HepG2 (cell line): Measurements from ENCODE around the gene GAL3ST3. TPM values are rescaled to one million over a fixed set of nuclear protein-coding genes. Genes with fewer than 3 reads are reported as not detected.
A peak's percentile ranks its signal among the peaks of the same experiment; 100 is the strongest.

Experiments
- AHR ChIP-seq: IDR thresholded peaks from 2 replicates; pipeline ENCODE4 v1.6.1; 2018; ENCODE audit warnings: missing genetic modification reagents, missing compliant biosample characterization
- BCL6 ChIP-seq: IDR thresholded peaks from 2 replicates; pipeline ENCODE4 v1.6.1; 2016; ENCODE audit warnings: missing genetic modification reagents, missing compliant biosample characterization
- ETS1 ChIP-seq: sonication (generic); formaldehyde crosslinking; IDR thresholded peaks from 2 replicates; pipeline ENCODE4 v1.4.0; 2020; ENCODE audit warnings: missing genetic modification reagents
- FOXO4 ChIP-seq: sonication (generic); formaldehyde crosslinking; conservative IDR thresholded peaks from 2 replicates; pipeline ENCODE4 v1.8.1; 2023; ENCODE audit warnings: missing genetic modification reagents
- GATAD2A ChIP-seq: IDR thresholded peaks from 2 replicates; pipeline ENCODE4 v1.6.1; 2016
- PCBP2 ChIP-seq: fragments of 200-400 bp; formaldehyde crosslinking; optimal IDR thresholded peaks from 2 replicates; pipeline ENCODE3; 2018; ENCODE audit warnings: low read length, low read depth; ENCODE audit not compliant: poor library complexity, severe bottlenecking
- PRDM15 ChIP-seq: sonication (generic); formaldehyde crosslinking; IDR thresholded peaks from 2 replicates; pipeline ENCODE4 v1.4.0; 2020; ENCODE audit warnings: missing genetic modification reagents
- RORA ChIP-seq: sonication (generic); formaldehyde crosslinking; IDR thresholded peaks from 2 replicates; pipeline ENCODE4 v1.5.0; 2020; ENCODE audit warnings: mild to moderate bottlenecking, missing genetic modification reagents, moderate library complexity
- SIN3A ChIP-seq: IDR thresholded peaks from 2 replicates; pipeline ENCODE4 v1.6.1; 2011; ENCODE audit warnings: low read depth, mild to moderate bottlenecking, control low read depth, low read length, borderline replicate concordance
- SKI ChIP-seq: fragments of 450-650 bp; IDR thresholded peaks from one replicate; pipeline ENCODE4 v1.6.1; 2018; ENCODE audit warnings: mild to moderate bottlenecking; ENCODE audit not compliant: partially characterized antibody
- SP4 ChIP-seq: sonication (generic); formaldehyde crosslinking; IDR thresholded peaks from 2 replicates; pipeline ENCODE4 v1.8.1; 2023; ENCODE audit warnings: mild to moderate bottlenecking, missing genetic modification reagents
- TRIM22 ChIP-seq: fragments of 450-650 bp; IDR thresholded peaks from 2 replicates; pipeline ENCODE4 v1.6.1; 2017
- ZEB1 ChIP-seq: IDR thresholded peaks from 2 replicates; pipeline ENCODE4 v1.6.1; 2012; ENCODE audit warnings: mild to moderate bottlenecking, low read depth, inconsistent platforms; ENCODE audit not compliant: insufficient replicate concordance
- ZFP1 ChIP-seq: IDR thresholded peaks from 2 replicates; pipeline ENCODE4 v1.6.1; 2016
- ZHX2 ChIP-seq, 2 experiments: sonication (generic) in 1 of 2; formaldehyde crosslinking in 1 of 2; IDR thresholded peaks; 2 replicates each; pipeline versions ENCODE4 v1.6.1 to v1.9.0; 2014 to 2022; ENCODE audit warnings: antibody characterized with exemption in 1 of 2, borderline replicate concordance in 1 of 2, inconsistent platforms in 1 of 2, low read depth in 1 of 2, missing genetic modification reagents in 1 of 2
- ZNF629 ChIP-seq: sonication (generic); formaldehyde crosslinking; conservative IDR thresholded peaks from 2 replicates; pipeline ENCODE4 v1.5.0; 2020; ENCODE audit warnings: missing genetic modification reagents
- polyA plus RNA-seq, 8 experiments: library from polyadenylated mRNA; depleted of rRNA in 3 of 8; stranded (reverse) in 7 of 8; unstranded in 1 of 8; fragments of >200 nt; fragmentation: Illumina TruSeq in 4 of 8; extraction: Trizol in 4 of 8; gene quantifications; 2 replicates each; pipeline versions ENCODE4 v1.2.1 to v1.2.3, GENCODE V29; 2011 to 2016; ENCODE audit warnings: low read depth in 4 of 8, missing spikeins in 1 of 8, mixed read lengths in 1 of 8; ENCODE audit not compliant: insufficient read depth in 1 of 8
- total RNA-seq, 5 experiments: library from RNA; depleted of rRNA; stranded (reverse); fragments of >200 nt; fragmentation: Illumina TruSeq; extraction: Trizol; gene quantifications; 2 replicates each; pipeline ENCODE4 v1.2.3, GENCODE V29; 2016; ENCODE audit warnings: low read depth in 1 of 5

GAL3ST3 gene
- total and polyA plus RNA-seq, 2 of the 13 experiments (the other 11 are each of a cell fraction or from before 2014, with no cell fraction given): not detected

GRCh38 chr11:66001942-66002647 is 46.9 kb downstream of the GAL3ST3 start, which contains the start of the genes BANF1 and EIF1AD (continued):
- no peak for TF ChIP-seq TRIM22
- TF ChIP-seq SP4 (CRISPR knock-in tag): peak; percentile 76
- no peak for TF ChIP-seq ZFP1 (CRISPR knock-in tag)
- TF ChIP-seq PRDM15 (CRISPR knock-in tag): no peak; the same call in 1 of the 2 replicates
- TF ChIP-seq RORA (CRISPR knock-in tag): no peak
- peak; percentile 91; the same call in 1 of the 2 replicates for TF ChIP-seq AHR
- TF ChIP-seq GATAD2A (CRISPR knock-in tag): peak; percentile 70
- no peak for TF ChIP-seq ZNF629 (CRISPR knock-in tag)
- TF ChIP-seq PCBP2: no peak
- peak; percentile 73 for TF ChIP-seq ZEB1
- no peak for TF ChIP-seq ETS1
- TF ChIP-seq SIN3A: peak; percentile 67
- peak; percentile 81; the same call in 1 of the 2 replicates for TF ChIP-seq ZHX2 (IDR thresholded peaks at IDR 0.05; ENCODE audit: low read depth)
- no peak for TF ChIP-seq ZHX2 (CRISPR knock-in tag; IDR thresholded peaks at IDR 0.05; ENCODE audit: borderline replicate concordance)
- TF ChIP-seq SKI: peak; percentile 73
- TF ChIP-seq FOXO4 (CRISPR knock-in tag): no peak
- no peak for TF ChIP-seq BCL6 (CRISPR knock-in tag)
